HepG2 (cell line): Measurements from ENCODE around the gene GSAP. TPM values are rescaled to one million over a fixed set of nuclear protein-coding genes. Genes with fewer than 3 reads are reported as not detected.

ENCODE experiments used
- BCL6 ChIP-seq: IDR thresholded peaks from 2 replicates; pipeline ENCODE4 v1.6.1; 2016; ENCODE audit warnings: missing genetic modification reagents, missing compliant biosample characterization
- CEBPG ChIP-seq: IDR thresholded peaks from 2 replicates; pipeline ENCODE4 v1.6.1; 2016
- CREB1 ChIP-seq, 2 experiments: fragments of 450-650 bp in 1 of 2; IDR thresholded peaks; 2 replicates each; pipeline ENCODE4 v1.6.1; 2016 to 2017; ENCODE audit warnings: control low read depth in 1 of 2, mild to moderate bottlenecking in 1 of 2, missing compliant biosample characterization in 1 of 2, missing genetic modification characterization in 1 of 2
- GABPA ChIP-seq, 2 experiments: IDR thresholded peaks; 2 replicates each; pipeline ENCODE4 v1.6.1; 2011 to 2016; ENCODE audit warnings: low read depth in 2 of 2, low read length in 1 of 2, missing biosample characterization in 1 of 2, missing genetic modification characterization in 1 of 2
- GPN1 ChIP-seq: sonication (generic); formaldehyde crosslinking; IDR thresholded peaks from 2 replicates; pipeline ENCODE4 v1.5.1; 2020; ENCODE audit warnings: missing genetic modification reagents, borderline replicate concordance
- IKZF4 ChIP-seq: sonication (generic); formaldehyde crosslinking; IDR thresholded peaks from 2 replicates; pipeline ENCODE4 v1.5.1; 2020; ENCODE audit warnings: borderline replicate concordance, mild to moderate bottlenecking, low read depth, missing genetic modification reagents; ENCODE audit errors: not compliant biosample characterization
- PTBP1 ChIP-seq: fragments of 200-400 bp; formaldehyde crosslinking; IDR thresholded peaks from 2 replicates; pipeline ENCODE4 v1.6.1; 2018; ENCODE audit warnings: low read length, low read depth; ENCODE audit not compliant: poor library complexity, severe bottlenecking
- RELA ChIP-seq: sonication (generic); formaldehyde crosslinking; IDR thresholded peaks from 2 replicates; pipeline ENCODE4 v1.4.0; 2020; ENCODE audit warnings: missing genetic modification reagents
- REPIN1 ChIP-seq: sonication (generic); formaldehyde crosslinking; IDR thresholded peaks from 2 replicates; pipeline ENCODE4 v1.8.0; 2022; ENCODE audit warnings: missing genetic modification reagents, low read depth, mild to moderate bottlenecking, borderline replicate concordance
- ZBTB38 ChIP-seq: sonication (generic); formaldehyde crosslinking; IDR thresholded peaks from 2 replicates; pipeline ENCODE4 v1.5.1; 2020; ENCODE audit warnings: mild to moderate bottlenecking, missing genetic modification reagents
- ZMYM4 ChIP-seq: sonication (generic); formaldehyde crosslinking; IDR thresholded peaks from 2 replicates; pipeline ENCODE4 v1.8.1; 2023; ENCODE audit warnings: mild to moderate bottlenecking, missing genetic modification reagents
- ZNF724P ChIP-seq: sonication (generic); formaldehyde crosslinking; IDR thresholded peaks from 2 replicates; pipeline ENCODE4 v1.8.0; 2022; ENCODE audit warnings: missing genetic modification reagents, borderline replicate concordance
- polyA plus RNA-seq, 8 experiments: library from polyadenylated mRNA; depleted of rRNA in 3 of 8; stranded (reverse) in 7 of 8; unstranded in 1 of 8; fragments of >200 nt; fragmentation: Illumina TruSeq in 4 of 8; extraction: Trizol in 4 of 8; gene quantifications; 2 replicates each; pipeline versions ENCODE4 v1.2.1 to v1.2.3, GENCODE V29; 2011 to 2016; ENCODE audit warnings: low read depth in 4 of 8, missing spikeins in 1 of 8, mixed read lengths in 1 of 8; ENCODE audit not compliant: insufficient read depth in 1 of 8
- total RNA-seq, 5 experiments: library from RNA; depleted of rRNA; stranded (reverse); fragments of >200 nt; fragmentation: Illumina TruSeq; extraction: Trizol; gene quantifications; 2 replicates each; pipeline ENCODE4 v1.2.3, GENCODE V29; 2016; ENCODE audit warnings: low read depth in 1 of 5
- TF ChIP-seq, protein P1 (sequence below): sonication (generic); formaldehyde crosslinking; IDR thresholded peaks from 2 replicates; pipeline ENCODE4 v1.4.0; 2020; ENCODE audit warnings: mild to moderate bottlenecking, missing genetic modification reagents
- TF ChIP-seq, protein P2 (sequence below): IDR thresholded peaks from 2 replicates; pipeline ENCODE4 v1.6.1; 2016; ENCODE audit warnings: missing biosample characterization, missing genetic modification reagents, low read depth
- TF ChIP-seq, protein P3 (sequence below): sonication (generic); formaldehyde crosslinking; IDR thresholded peaks from 2 replicates; pipeline ENCODE4 v1.4.0; 2020; ENCODE audit warnings: missing genetic modification reagents
- TF ChIP-seq, protein P4 (sequence below): sonication (generic); formaldehyde crosslinking; IDR thresholded peaks from 2 replicates; pipeline ENCODE4 v1.4.0; 2020; ENCODE audit warnings: missing genetic modification reagents

The GSAP gene
- total and polyA plus RNA-seq, 2 of the 13 experiments (the other 11 are each of a cell fraction or from before 2014, with no cell fraction given) = 34.6 to 40.6 TPM

DNA sequence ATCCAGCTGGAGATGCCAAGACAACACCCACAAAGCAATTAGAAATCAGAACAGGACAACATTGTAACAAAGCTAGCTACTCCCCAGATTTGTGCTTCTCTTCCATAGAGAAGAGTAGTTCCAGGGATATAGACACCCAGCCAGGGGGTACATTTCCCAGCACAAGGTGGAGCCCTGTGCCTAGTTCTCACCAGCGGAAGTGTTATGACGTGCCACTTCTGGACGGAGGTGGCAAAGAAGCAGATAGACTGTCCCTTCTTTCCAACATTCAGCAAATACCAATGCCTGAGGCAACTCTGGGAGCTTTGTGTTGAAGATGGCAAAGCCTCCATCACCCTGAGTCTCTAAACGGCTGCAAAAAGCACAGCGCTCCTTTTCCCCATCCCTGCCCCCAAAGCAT is 23.4 kb upstream of the GSAP start (continued):
- TF ChIP-seq, protein P1, sequence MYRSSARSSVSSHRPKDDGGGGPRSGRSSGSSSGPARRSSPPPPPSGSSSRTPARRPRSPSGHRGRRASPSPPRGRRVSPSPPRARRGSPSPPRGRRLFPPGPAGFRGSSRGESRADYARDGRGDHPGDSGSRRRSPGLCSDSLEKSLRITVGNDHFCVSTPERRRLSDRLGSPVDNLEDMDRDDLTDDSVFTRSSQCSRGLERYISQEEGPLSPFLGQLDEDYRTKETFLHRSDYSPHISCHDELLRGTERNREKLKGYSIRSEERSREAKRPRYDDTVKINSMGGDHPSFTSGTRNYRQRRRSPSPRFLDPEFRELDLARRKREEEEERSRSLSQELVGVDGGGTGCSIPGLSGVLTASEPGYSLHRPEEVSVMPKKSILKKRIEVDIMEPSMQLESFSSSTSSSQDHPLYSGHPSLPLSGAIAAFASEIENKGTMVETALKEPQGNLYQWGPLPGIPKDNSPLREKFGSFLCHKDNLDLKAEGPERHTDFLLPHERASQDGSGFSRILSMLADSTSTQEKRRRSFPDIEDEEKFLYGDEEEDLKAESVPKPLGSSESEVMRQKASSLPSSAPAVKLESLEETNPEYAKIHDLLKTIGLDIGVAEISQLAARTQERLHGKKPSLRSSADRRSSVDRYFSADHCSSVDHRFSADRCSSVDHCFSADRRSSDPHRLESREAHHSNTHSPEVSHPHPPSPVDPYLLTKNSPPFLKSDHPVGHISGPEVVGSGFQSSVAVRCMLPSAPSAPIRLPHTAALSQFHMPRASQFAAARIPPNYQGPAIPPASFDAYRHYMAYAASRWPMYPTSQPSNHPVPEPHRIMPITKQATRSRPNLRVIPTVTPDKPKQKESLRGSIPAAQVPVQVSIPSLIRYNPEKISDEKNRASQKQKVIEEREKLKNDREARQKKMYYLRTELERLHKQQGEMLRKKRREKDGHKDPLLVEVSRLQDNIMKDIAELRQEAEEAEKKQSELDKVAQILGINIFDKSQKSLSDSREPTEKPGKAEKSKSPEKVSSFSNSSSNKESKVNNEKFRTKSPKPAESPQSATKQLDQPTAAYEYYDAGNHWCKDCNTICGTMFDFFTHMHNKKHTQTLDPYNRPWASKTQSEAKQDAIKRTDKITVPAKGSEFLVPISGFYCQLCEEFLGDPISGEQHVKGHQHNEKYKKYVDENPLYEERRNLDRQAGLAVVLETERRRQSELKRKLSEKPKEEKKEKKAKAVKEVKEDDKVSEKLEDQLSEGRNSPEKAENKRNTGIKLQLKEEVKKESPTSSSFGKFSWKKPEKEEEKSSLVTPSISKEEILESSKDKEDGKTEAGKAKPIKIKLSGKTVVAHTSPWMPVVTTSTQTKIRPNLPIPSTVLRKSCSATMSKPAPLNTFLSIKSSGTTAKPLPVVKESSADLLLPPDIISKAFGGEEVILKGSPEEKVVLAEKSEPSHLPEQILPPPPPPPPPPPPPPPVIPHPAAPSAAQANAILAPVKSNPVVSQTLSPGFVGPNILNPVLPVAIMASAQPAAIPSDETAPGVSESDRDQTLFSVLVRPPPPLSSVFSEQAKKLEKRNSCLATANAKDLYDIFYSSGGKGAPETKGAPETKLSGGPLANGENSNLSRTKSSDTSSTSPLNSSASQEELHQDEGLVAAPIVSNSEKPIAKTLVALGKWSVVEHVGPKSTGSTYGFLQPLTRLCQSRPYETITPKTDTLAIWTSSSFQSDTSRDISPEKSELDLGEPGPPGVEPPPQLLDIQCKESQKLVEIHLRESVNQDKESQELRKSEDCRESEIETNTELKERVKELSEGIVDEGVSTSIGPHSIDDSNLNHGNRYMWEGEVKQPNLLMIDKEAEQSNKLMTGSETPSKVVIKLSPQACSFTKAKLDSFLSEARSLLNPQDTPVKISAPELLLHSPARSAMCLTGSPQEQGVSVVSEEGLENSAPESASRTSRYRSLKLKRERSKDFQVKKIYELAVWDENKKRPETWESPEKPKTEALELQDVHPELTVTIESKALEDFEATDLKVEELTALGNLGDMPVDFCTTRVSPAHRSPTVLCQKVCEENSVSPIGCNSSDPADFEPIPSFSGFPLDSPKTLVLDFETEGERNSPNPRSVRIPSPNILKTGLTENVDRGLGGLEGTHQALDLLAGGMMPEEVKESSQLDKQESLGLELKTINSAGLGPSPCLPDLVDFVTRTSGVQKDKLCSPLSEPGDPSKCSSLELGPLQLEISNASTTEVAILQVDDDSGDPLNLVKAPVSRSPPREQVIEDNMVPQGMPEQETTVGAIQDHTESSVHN = no peak
- no peak for TF ChIP-seq IKZF4
- no peak for TF ChIP-seq GABPA (IDR thresholded peaks at IDR 0.05; ENCODE audit: low read depth, low read length)
- TF ChIP-seq GABPA (CRISPR knock-in tag; IDR thresholded peaks at IDR 0.05; ENCODE audit: low read depth) = 0 out of 2 replicates have a peak, but pooled peaks have one; percentile 19
- TF ChIP-seq, protein P2, sequence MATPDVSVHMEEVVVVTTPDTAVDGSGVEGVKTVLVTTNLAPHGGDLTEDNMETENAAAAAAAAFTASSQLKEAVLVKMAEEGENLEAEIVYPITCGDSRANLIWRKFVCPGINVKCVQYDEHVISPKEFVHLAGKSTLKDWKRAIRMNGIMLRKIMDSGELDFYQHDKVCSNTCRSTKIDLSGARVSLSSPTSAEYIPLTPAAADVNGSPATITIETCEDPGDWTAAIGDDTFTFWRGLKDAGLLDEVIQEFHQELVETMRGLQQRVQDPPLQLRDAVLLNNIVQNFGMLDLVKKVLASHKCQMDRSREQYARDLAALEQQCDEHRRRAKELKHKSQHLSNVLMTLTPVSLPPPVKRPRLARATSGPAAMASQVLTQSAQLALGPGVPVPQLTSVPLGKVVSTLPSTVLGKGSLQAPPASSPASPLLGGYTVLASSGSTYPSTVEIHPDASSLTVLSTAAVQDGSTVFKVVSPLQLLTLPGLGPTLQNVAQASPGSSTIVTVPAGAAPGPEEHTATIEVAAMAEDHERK (CRISPR knock-in tag) = no peak
- no peak for TF ChIP-seq BCL6
- peak; percentile 47; the same call in 1 of the 2 replicates for TF ChIP-seq REPIN1 (CRISPR knock-in tag)
- TF ChIP-seq, protein P3, sequence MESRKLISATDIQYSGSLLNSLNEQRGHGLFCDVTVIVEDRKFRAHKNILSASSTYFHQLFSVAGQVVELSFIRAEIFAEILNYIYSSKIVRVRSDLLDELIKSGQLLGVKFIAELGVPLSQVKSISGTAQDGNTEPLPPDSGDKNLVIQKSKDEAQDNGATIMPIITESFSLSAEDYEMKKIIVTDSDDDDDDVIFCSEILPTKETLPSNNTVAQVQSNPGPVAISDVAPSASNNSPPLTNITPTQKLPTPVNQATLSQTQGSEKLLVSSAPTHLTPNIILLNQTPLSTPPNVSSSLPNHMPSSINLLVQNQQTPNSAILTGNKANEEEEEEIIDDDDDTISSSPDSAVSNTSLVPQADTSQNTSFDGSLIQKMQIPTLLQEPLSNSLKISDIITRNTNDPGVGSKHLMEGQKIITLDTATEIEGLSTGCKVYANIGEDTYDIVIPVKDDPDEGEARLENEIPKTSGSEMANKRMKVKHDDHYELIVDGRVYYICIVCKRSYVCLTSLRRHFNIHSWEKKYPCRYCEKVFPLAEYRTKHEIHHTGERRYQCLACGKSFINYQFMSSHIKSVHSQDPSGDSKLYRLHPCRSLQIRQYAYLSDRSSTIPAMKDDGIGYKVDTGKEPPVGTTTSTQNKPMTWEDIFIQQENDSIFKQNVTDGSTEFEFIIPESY (CRISPR knock-in tag) = peak; percentile 28; the same call in 1 of the 2 replicates
- no peak for TF ChIP-seq GPN1
- TF ChIP-seq ZBTB38 (CRISPR knock-in tag) = no peak
- no peak for TF ChIP-seq RELA (CRISPR knock-in tag)
- TF ChIP-seq CREB1 (IDR thresholded peaks at IDR 0.05) = no peak
- TF ChIP-seq CREB1 (CRISPR knock-in tag; IDR thresholded peaks at IDR 0.05) = peak; percentile 49; the same call in 1 of the 2 replicates
- peak; percentile 62 for TF ChIP-seq ZMYM4
- TF ChIP-seq PTBP1 = no peak
- peak; percentile 46; the same call in 1 of the 2 replicates for TF ChIP-seq CEBPG (CRISPR knock-in tag)
- TF ChIP-seq, protein P4, sequence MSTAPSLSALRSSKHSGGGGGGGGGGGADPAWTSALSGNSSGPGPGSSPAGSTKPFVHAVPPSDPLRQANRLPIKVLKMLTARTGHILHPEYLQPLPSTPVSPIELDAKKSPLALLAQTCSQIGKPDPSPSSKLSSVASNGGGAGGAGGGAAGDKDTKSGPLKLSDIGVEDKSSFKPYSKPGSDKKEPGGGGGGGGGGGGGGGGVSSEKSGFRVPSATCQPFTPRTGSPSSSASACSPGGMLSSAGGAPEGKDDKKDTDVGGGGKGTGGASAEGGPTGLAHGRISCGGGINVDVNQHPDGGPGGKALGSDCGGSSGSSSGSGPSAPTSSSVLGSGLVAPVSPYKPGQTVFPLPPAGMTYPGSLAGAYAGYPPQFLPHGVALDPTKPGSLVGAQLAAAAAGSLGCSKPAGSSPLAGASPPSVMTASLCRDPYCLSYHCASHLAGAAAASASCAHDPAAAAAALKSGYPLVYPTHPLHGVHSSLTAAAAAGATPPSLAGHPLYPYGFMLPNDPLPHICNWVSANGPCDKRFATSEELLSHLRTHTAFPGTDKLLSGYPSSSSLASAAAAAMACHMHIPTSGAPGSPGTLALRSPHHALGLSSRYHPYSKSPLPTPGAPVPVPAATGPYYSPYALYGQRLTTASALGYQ (CRISPR knock-in tag) = no peak
- TF ChIP-seq ZNF724P (CRISPR knock-in tag) = no peak
